GM18520 (cell line): Measurements from ENCODE around the gene ARL4D.
"Not testable (repeated sequence)": the region's sequence is repeated elsewhere in the genome, so short reads cannot be mapped to it uniquely, and the experiment has no call there.

Source experiments
- ATAC-seq: cut with Tn5 transposase; IDR thresholded peaks from one replicate; pipeline ENCODE4 v1.9.1; 2021; ENCODE audit not compliant: unreplicated experiment

The ARL4D gene

GRCh38 chr17:43368740-43369506 is 29.9 kb upstream of the ARL4D start:
- no peak for ATAC-seq

GRCh38 chr17:43369986-43370385 is 28.8 kb upstream of the ARL4D start:
- no peak for ATAC-seq

- no peak for ATAC-seq
These were observed 27.5 kb upstream of the ARL4D start for GRCh38 chr17:43371227-43371821.

GRCh38 chr17:43372273-43372911 is 26.4 kb upstream of the ARL4D start:
- ATAC-seq: no peak

GRCh38 chr17:43373356-43373755 is 25.4 kb upstream of the ARL4D start:
- no peak for ATAC-seq

- ATAC-seq: not testable (repeated sequence)
These were observed 22.9 kb upstream of the ARL4D start for GRCh38 chr17:43375915-43376314.

- no peak for ATAC-seq
These were observed 21.6 kb upstream of the ARL4D start for GRCh38 chr17:43377056-43377810.

GRCh38 chr17:43378766-43379165 is 20.0 kb upstream of the ARL4D start:
- no peak for ATAC-seq

- ATAC-seq: no peak
These were observed 18.5 kb upstream of the ARL4D start for GRCh38 chr17:43380307-43380706.

GRCh38 chr17:43381204-43381603 is 17.6 kb upstream of the ARL4D start:
- ATAC-seq: no peak

GRCh38 chr17:43381621-43382020 is 17.2 kb upstream of the ARL4D start:
- ATAC-seq: no peak

- no peak for ATAC-seq
These were observed 16.0 kb upstream of the ARL4D start for GRCh38 chr17:43382776-43383175.

GRCh38 chr17:43383372-43383771 is 15.4 kb upstream of the ARL4D start:
- no peak for ATAC-seq

GRCh38 chr17:43383826-43384475 is 14.8 kb upstream of the ARL4D start:
- no peak for ATAC-seq

GRCh38 chr17:43384476-43384862 is 14.3 kb upstream of the ARL4D start:
- no peak for ATAC-seq

- ATAC-seq: no peak
These were observed 13.6 kb upstream of the ARL4D start for GRCh38 chr17:43385046-43385831.

- peak; percentile 55 for ATAC-seq
These were observed 10.3 kb upstream of the ARL4D start for GRCh38 chr17:43388359-43389045.

GRCh38 chr17:43389046-43389947 is 9.5 kb upstream of the ARL4D start:
- no peak for ATAC-seq

GRCh38 chr17:43392397-43392796 is 6.4 kb upstream of the ARL4D start:
- ATAC-seq: no peak
